Effector memory CD4-positive, alpha-beta T cell (primary cell): ENCODE data around the gene RPS8.
A peak's percentile ranks its signal among the peaks of the same experiment; 100 is the strongest.
"Not testable (repeated sequence)": the region's sequence is repeated elsewhere in the genome, so short reads cannot be mapped to it uniquely, and the experiment has no call there.

Experiments
- DNase-seq, 3 donors: peaks; one replicate each; pipeline ENCODE4 v3.0.0-alpha.2; 2020
- H3K27ac ChIP-seq: 2 replicates; pipeline ENCODE4 v1.7.0; 2013; ENCODE audit warnings: mild to moderate bottlenecking, low read length, moderate library complexity; ENCODE audit not compliant: insufficient read depth, poor library complexity, severe bottlenecking
- H3K27me3 ChIP-seq: replicated peaks from 2 replicates; pipeline ENCODE4 v1.7.0; 2013; ENCODE audit warnings: mild to moderate bottlenecking, low read length; ENCODE audit not compliant: insufficient read depth, control insufficient read depth, poor library complexity, severe bottlenecking
- H3K36me3 ChIP-seq: 2 replicates; pipeline ENCODE4 v1.7.0; 2013; ENCODE audit warnings: mild to moderate bottlenecking, low read length, moderate library complexity; ENCODE audit not compliant: control insufficient read depth, insufficient read depth
- H3K4me1 ChIP-seq: 2 replicates; pipeline ENCODE4 v1.7.0; 2013; ENCODE audit warnings: low read length, mild to moderate bottlenecking; ENCODE audit not compliant: control insufficient read depth, insufficient read depth, poor library complexity, severe bottlenecking
- H3K4me3 ChIP-seq: 2 replicates; pipeline ENCODE4 v1.7.0; 2013; ENCODE audit warnings: low read length, low read depth, mild to moderate bottlenecking; ENCODE audit not compliant: insufficient read depth, poor library complexity, severe bottlenecking
- H3K9me3 ChIP-seq: 2 replicates; pipeline ENCODE4 v1.7.0; 2013; ENCODE audit warnings: mild to moderate bottlenecking, low read length, moderate library complexity; ENCODE audit not compliant: control insufficient read depth

RPS8 gene

DNA sequence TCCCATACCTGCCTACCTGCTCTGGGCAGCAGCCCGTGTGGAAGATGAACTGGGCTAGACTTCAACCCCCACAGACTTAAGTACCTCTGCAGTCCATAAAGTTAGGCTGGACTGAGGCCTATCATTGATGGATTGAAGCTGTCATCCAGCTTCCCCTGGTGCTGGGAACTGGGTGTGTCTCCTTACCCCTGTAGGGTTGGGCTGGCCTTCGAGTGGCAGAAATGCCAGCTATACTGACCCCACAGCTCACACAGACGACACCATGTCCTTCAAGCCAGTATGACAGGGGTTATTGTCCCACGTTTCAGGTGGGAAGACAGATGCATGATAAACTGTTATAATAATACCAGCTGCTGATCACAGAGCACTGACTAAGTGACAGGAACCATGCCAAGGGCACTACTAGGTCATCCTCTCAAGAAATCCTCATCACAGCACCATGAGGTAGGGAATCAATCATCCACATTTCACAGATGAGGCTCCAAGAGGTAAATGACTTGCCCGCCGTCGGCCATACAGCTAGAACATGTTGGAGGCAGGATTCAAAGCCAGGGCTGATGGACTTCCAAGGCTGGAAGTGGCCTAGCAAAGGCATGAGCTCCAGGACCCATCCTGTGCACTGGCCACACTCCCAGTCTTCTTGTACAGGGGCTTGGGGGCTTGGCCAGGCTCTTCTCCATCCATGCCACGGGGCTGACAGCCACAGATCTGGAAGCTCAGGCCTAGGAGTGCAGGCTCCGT, 12.9 kb downstream of the RPS8 start, which contains the start of gene BEST4:
Gene BEST4 (minus strand): TSS at position 51 of the 741 bp plus-strand sequence. CDS start 465 bp downstream, outside the sequence.
- H3K27ac ChIP-seq, result no peak within 1 kb of the TSS
- no peaks in the 10 kb centered on the region for H3K27me3 ChIP-seq
- no peak within 1 kb of the TSS for H3K4me3 ChIP-seq
- no peaks in the 10 kb centered on the region for H3K9me3 ChIP-seq
- peaks cover 28% of the 10 kb centered on the region for H3K4me1 ChIP-seq
- no peaks in the 10 kb centered on the region for H3K36me3 ChIP-seq
- DNase-seq, result no peak

DNA sequence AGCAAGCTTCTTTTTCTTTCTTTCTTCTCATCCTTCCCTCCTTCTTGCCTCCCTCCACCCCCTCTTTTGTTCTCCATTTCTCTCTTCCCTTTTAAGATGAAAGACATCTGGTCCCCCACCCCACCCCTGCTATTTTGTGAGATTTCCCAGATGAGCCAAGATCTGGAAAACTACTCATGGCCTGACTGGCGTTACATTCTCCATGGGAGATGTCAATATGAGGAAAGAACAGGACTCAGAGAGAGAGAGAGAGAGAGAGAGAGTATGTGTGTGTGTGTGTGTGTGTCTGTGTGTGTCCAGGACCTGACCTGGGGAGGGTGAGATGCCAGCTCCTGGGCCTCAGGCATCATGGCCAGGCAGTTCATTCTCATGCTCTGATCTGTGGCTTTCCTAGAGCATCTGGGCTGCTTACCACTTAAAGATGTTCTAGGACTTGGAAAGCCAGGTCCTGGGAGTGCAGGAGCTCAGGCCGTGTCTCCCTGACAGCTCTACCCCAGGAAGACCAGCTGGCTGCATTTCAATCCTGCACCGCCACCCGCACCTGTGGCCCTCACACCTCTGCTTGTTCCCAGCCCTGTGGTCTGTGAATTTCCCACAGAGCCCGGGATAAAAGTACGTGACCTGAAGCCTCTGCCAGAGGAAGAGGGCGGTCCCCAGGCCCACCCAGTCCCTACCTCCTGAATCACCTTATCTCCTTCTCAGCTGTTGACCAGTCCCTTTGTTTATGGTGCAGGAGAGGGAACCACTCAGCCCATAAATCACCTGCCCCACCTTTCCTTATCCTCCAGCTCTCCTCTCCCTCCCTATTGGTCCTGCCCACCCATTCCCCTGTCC, 15.8 kb downstream of the RPS8 start:
- Histone ChIP-seq H3K4me3 (no peak overlapping the region), H3K9me3 (no peaks in the 10 kb centered on the region), H3K27me3 (no peaks in the 10 kb centered on the region), H3K4me1 (peaks cover 5% of the 10 kb centered on the region), H3K27ac (no peak overlapping the region), H3K36me3 (no peaks in the 10 kb centered on the region)
- no peak for DNase-seq

DNA sequence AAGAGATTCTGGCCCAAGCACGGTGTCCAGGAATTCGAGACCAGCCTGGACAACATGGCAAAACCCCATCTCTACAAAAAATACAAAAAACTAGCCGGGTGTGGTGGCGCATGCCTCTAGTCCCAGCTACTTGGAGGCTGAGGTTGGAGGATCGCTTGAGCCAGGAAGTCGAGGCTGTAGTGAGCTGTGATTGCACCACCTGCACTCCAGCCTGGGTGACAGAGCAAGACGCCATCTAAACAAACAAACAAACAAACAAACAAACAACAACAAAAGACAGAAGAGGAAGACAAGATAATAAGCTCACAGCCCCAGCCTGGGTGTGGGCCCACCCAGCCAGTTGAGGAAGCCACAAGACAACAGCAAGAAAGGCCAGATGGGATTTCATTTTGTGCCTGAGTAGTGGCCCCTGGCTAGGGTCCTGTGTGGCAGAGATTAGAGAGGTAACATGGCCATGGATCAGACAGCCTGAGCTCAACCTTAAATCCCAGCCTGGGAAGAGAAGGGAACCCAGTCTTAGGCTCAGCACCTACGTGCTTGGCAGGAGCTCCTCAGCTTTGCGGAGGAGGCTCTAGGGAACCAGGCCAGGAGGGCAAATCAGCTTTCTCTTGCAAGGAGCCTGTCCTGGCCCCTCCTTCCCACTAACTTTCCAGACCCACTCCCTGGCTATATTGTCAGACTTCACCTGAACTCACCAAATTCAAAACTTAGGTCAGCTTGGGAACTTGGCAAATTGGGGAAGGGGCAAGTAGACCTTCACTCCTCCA, 17.6 kb downstream of the RPS8 start:
- DNase-seq, result no peak
- Histone ChIP-seq H3K27ac (no peak overlapping the region), H3K27me3 (no peaks in the 10 kb centered on the region), H3K4me1 (no peaks in the 10 kb centered on the region), H3K4me3 (no peak overlapping the region), H3K9me3 (no peaks in the 10 kb centered on the region), H3K36me3 (no peaks in the 10 kb centered on the region)

DNA sequence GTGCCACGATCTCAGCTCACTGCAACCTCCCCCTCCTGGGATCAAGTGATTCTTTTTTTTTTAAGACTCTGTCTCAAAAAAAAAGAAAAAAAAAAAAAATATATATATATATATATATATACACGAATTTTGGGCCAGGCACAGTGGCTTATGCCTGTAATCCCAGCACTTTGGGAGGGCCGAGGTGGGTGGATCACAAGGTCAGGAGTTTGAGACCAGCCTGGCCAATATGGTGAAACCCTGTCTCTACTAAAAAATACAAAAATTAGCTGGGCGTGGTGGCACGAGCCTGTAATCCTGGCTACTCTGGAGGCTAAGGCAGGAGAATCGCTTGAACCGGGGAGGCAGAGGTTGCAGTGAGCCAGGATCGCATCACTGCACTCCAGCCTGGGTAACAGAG, 22.5 kb downstream of the RPS8 start:
- not testable (repeated sequence) for H3K36me3 ChIP-seq, H3K9me3 ChIP-seq, DNase-seq, H3K27me3 ChIP-seq, H3K4me3 ChIP-seq, H3K27ac ChIP-seq
- peaks cover 14% of the 10 kb centered on the region for H3K4me1 ChIP-seq

DNA sequence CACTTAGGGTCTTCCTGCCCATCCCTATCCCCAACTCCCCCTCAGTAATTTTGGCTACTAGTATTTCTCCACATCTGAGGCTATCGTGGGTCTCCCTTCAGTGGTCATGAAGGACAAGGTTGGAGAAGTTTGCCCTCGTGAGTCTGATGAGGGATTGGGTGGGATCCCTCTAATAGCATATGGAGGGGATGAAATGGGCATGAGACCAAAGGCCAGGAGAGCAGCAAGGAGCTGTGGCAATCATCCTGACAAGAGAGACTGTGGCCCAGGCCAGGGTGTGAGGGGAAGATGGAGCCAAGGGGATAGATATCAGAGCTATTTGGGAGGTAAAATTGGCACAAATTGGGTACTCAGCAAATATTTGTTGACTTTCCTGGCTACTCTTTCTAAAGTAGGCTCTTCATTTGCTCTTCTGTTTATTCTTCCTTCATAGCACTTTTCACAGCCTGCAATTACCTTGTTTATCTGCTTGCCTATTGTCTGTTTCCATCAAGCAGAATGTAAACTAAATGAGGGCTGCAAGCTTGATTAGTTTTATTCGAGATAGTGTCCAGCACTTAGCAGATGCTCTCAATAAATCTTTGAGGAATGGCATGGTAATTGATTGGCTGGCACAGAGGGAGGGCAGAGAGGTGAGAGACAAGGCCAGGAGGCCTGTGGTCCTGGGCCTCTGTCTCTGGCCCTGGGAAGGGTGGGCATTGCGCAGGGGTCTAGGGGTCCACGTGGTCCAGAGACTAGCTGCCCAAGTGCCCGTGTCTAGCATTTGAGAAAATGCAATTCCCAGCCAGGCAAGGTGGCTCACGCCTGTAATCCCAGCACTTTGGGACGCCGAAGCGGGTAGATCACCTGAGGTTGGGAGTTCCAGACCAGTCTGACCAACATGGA, 23.4 kb downstream of the RPS8 start:
- Histone ChIP-seq H3K4me3 (no peak overlapping the region), H3K9me3 (no peaks in the 10 kb centered on the region), H3K27me3 (no peaks in the 10 kb centered on the region), H3K27ac (no peak overlapping the region), H3K4me1 (peaks cover 22% of the 10 kb centered on the region), H3K36me3 (peaks cover 13% of the 10 kb centered on the region)
- no peak for DNase-seq

DNA sequence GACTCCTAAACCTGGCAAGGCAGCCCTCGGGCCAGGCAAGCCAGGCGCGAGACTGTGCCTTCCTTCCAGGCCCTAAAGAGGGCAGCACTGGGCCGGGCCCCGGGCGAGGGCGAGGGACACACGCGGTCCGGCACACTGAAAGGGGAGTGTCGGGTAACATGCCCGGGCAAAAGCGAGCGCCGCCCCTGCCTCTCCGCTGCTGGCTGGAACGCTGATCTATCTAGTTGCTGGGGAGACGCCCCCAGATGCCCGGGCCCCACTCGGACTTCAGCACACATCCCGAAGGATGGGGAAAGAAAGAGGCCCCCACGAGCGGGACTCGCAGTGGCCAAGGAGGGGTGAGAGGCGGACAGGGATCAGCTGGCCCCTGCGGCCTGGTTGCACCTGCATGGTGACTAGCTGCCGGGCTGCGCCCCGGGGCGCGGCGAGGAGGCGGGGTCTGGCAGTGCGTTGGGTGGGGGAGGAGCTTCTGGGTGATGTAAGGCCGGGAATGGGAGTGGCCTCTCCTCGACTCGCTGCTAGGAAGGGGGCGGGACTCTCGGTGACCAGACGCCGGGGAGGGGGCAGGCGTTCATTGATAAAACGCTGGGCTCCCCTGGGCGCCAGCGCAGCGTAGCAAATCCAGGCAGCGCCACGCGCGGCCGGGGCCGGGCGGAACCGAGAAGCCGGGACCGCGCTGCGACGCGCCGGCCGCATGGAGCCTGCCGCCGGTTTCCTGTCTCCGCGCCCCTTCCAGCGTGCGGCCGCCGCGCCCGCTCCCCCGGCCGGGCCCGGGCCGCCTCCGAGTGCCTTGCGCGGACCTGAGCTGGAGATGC, 24.6 kb downstream of the RPS8 start, which contains the start of gene PLK3:
Gene PLK3 (plus strand): TSS at position 608 of the 815 bp plus-strand sequence. CDS start 87 bp downstream, at position 695.
- Histone ChIP-seq H3K9me3 (no peaks in the 10 kb centered on the region), H3K27me3 (no peaks in the 10 kb centered on the region), H3K4me3 (peak within 1 kb of the TSS; percentile 99), H3K36me3 (peaks cover 25% of the 10 kb centered on the region), H3K4me1 (peaks cover 27% of the 10 kb centered on the region), H3K27ac (peak within 1 kb of the TSS; percentile 95)
- peak; percentile 96 to 98 (median 98) for DNase-seq

DNA sequence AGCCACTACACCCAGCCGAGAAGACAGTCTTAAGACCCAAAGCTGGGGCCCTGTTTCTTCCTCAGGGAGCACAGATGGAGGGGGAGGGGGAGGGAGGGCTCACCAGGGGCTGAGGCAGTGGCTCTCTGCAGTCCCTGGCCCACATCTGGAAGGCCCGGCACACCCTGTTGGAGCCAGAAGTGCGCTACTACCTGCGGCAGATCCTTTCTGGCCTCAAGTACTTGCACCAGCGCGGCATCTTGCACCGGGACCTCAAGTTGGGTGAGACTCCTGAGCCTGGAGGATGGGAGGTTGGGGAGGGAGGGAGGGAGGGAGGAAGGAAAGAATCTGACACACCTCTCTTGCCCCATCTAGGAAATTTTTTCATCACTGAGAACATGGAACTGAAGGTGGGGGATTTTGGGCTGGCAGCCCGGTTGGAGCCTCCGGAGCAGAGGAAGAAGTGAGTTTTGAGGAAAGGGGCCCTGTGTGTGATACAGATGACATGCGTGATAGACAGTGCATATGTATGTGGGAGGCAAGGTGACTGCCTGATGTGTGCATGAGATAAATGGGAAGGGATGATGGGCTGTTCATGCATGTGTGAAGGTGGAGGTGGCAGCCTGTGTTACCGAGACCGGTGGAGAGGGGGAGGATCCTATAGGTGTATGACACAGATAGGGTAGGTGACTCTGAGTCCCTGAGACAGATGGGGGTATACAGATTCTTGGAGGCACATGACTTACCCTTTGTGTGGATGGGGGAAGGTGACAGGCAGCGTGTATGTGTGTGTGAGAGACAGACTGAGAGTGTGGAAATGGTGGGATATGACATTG, 26.4 kb downstream of the RPS8 start:
- peak in 2 of 3 donors; percentile 14 to 26 for DNase-seq
- H3K36me3 ChIP-seq, result peaks cover 40% of the 10 kb centered on the region
- peak overlapping the region; percentile 99 for H3K4me3 ChIP-seq
- H3K27ac ChIP-seq, result peak overlapping the region; percentile 95
- no peaks in the 10 kb centered on the region for H3K9me3 ChIP-seq
- H3K27me3 ChIP-seq, result no peaks in the 10 kb centered on the region
- peaks cover 37% of the 10 kb centered on the region for H3K4me1 ChIP-seq

DNA sequence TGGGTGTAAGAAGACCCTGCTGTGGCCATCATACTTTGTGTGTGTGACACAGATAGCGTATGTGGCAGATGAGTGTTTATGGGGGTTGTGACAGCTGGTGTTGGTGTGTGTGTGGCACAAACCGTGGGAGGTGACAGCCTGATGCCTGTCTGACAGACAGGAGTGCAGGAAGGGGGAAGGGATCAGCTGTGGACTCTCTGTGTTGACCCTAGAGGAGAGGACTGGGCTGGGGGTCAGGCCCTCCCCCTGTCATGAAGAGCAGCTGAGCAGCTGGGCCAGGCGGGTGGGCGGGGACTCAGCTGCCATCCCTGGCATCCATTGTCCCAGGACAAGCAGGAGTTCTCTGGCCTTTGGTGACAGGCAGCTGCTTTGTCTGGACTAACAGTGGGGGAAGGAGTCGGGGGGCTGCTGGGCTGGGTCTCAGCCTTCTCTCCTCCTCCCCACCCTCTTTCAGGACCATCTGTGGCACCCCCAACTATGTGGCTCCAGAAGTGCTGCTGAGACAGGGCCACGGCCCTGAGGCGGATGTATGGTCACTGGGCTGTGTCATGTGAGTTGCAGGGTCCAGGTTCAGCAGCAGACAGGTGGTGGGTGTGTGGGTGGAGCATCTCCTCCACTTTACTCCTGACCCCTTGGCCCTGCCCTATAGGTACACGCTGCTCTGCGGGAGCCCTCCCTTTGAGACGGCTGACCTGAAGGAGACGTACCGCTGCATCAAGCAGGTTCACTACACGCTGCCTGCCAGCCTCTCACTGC, 27.1 kb downstream of the RPS8 start:
- DNase-seq, result peak in 1 of 3 donors; percentile 22
- Histone ChIP-seq H3K27me3 (no peaks in the 10 kb centered on the region), H3K4me3 (peak overlapping the region; percentile 99), H3K4me1 (peaks cover 45% of the 10 kb centered on the region), H3K9me3 (no peaks in the 10 kb centered on the region), H3K36me3 (peaks cover 42% of the 10 kb centered on the region), H3K27ac (peak overlapping the region; percentile 95)
